Measurements from ENCODE around the gene FAM98C.
"Not testable (repeated sequence)": the region's sequence is repeated elsewhere in the genome, so short reads cannot be mapped to it uniquely, and the experiment has no call there.

The FAM98C gene

GRCh38 chr19:38402967-38403674, at the start of gene FAM98C:
Gene FAM98C, plus strand, starts transcription at chr19:38403093. Its CDS starts 61 bp downstream, at chr19:38403154.
- DNase-seq (ENCODE audit: low read depth): peak; percentile 78

GRCh38 chr19:38355728-38356725, 46.9 kb upstream of the FAM98C start:
- no peak for DNase-seq (ENCODE audit: low read depth)

GRCh38 chr19:38358071-38358470, 44.8 kb upstream of the FAM98C start:
- DNase-seq (ENCODE audit: low read depth): no peak

GRCh38 chr19:38359242-38360021, 43.5 kb upstream of the FAM98C start:
- no peak for DNase-seq (ENCODE audit: low read depth)

- no peak for DNase-seq (ENCODE audit: low read depth)
These were observed 42.5 kb upstream of the FAM98C start for GRCh38 chr19:38360351-38360750.

- DNase-seq (ENCODE audit: low read depth): no peak
These were observed 41.9 kb upstream of the FAM98C start for GRCh38 chr19:38360839-38361631.

GRCh38 chr19:38361633-38362075, 41.2 kb upstream of the FAM98C start:
- no peak for DNase-seq (ENCODE audit: low read depth)

GRCh38 chr19:38362076-38362945, 40.6 kb upstream of the FAM98C start:
- no peak for DNase-seq (ENCODE audit: low read depth)

- DNase-seq (ENCODE audit: low read depth): not testable (repeated sequence)
These were observed 39.8 kb upstream of the FAM98C start for GRCh38 chr19:38362946-38363688.

GRCh38 chr19:38367041-38367440, 35.9 kb upstream of the FAM98C start:
- no peak for DNase-seq (ENCODE audit: low read depth)

GRCh38 chr19:38369584-38369983, 33.3 kb upstream of the FAM98C start:
- DNase-seq (ENCODE audit: low read depth): no peak

- no peak for DNase-seq (ENCODE audit: low read depth)
These were observed 32.6 kb upstream of the FAM98C start for GRCh38 chr19:38370299-38370698.

- DNase-seq (ENCODE audit: low read depth): no peak
These were observed 31.8 kb upstream of the FAM98C start for GRCh38 chr19:38371081-38371480.

GRCh38 chr19:38373907-38374331, 29.0 kb upstream of the FAM98C start:
- DNase-seq (ENCODE audit: low read depth): no peak

- peak; percentile 90 for DNase-seq (ENCODE audit: low read depth)
These were observed 28.4 kb upstream of the FAM98C start, which contains the start of gene PSMD8 for GRCh38 chr19:38374332-38375097. Gene PSMD8, plus strand, starts transcription at chr19:38374571. Its CDS starts 31 bp downstream, at chr19:38374602.

GRCh38 chr19:38375098-38375493, 27.8 kb upstream of the FAM98C start:
- DNase-seq (ENCODE audit: low read depth): no peak

- DNase-seq (ENCODE audit: low read depth): no peak
These were observed 27.1 kb upstream of the FAM98C start for GRCh38 chr19:38375748-38376147.

- DNase-seq (ENCODE audit: low read depth): no peak
These were observed 26.3 kb upstream of the FAM98C start for GRCh38 chr19:38376576-38376975.

- DNase-seq (ENCODE audit: low read depth): no peak
These were observed 25.8 kb upstream of the FAM98C start for GRCh38 chr19:38377052-38377451.
